GM23248 (cell line): ENCODE data around the gene C11orf68.

ENCODE experiments used
- EZH2 ChIP-seq: fragments of 200-600 bp; sonication (generic); IDR thresholded peaks from 2 replicates; pipeline ENCODE4 v1.6.1; 2018; ENCODE audit warnings: antibody characterized with exemption, mild to moderate bottlenecking; ENCODE audit not compliant: insufficient read depth, poor library complexity, severe bottlenecking
- EZH2phosphoT487 ChIP-seq: fragments of 200-600 bp; sonication (generic); IDR thresholded peaks from 2 replicates; pipeline ENCODE4 v1.6.1; 2018; ENCODE audit warnings: antibody characterized with exemption, moderate library complexity, mild to moderate bottlenecking, low read depth; ENCODE audit not compliant: insufficient read depth

DNA sequence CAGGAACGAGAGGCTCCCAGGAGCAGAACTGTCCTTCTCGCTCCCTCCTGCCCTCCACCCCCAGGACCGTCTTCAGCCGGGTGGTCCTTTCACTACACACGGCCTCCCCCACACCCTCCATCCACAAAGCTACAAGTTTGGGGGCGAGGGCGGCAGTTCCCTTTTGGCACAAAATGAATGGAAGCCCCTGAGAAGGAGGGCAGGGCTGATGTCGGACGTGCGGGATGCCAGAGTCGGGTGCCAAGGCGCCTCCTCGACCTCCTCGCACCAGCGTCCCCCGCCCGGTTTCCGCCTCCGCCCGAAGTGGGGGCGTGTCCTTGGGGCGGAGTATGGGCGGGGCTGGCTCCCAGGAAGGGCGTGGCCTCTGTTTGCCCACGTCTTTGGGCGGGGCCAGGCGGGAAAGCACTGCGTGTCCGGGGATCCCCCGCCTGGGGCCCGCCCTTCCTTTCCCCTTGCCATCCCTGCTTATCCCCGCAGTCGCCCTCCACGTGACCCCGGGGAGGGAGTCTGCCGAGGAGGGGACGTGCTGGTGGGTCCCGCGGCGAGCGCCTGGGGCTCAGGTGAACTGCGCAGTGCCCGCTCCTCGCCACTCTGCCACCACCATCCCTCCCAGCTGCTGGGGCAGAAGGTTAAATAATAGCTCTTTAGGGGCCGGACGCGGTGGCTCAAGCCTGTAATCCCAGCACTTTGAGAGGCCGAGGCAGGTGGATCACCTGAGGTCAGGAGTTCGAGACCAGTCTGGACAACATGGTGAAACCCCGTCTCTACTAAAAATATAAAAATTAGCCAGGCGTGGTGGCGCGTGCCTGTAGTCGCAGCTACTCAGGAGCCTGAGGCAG is 45.3 kb downstream of the C11orf68 start:
- TF ChIP-seq EZH2, result no peak
- TF ChIP-seq EZH2phosphoT487, result no peak
